Fibroblast of lung (primary cell): ENCODE data around the gene DENND6B. TPM values are rescaled to one million over a fixed set of nuclear protein-coding genes. Genes with fewer than 3 reads are reported as not detected.
"Not testable (repeated sequence)": the region's sequence is repeated elsewhere in the genome, so short reads cannot be mapped to it uniquely, and the experiment has no call there.

Experiments
- DNase-seq, 2 donors: peaks; one replicate each; pipeline versions ENCODE4 v3.0.0 to v3.0.0-alpha.2; 2010; ENCODE audit warnings: low read depth in 2 of 2
- H2AFZ ChIP-seq: 2 replicates; pipeline ENCODE4 v1.5.1; 2012; ENCODE audit warnings: low read length, control low read depth, inconsistent platforms
- H3K27ac ChIP-seq: 2 replicates; pipeline ENCODE4 v1.5.1; 2011; ENCODE audit warnings: low read length, control low read depth; ENCODE audit not compliant: insufficient read depth
- H3K27me3 ChIP-seq: 2 replicates; pipeline ENCODE4 v1.5.1; 2011; ENCODE audit warnings: mild to moderate bottlenecking, low read length; ENCODE audit not compliant: control insufficient read depth, insufficient read depth
- H3K36me3 ChIP-seq: 2 replicates; pipeline ENCODE4 v1.5.1; 2011; ENCODE audit warnings: low read length; ENCODE audit not compliant: control insufficient read depth, insufficient read depth
- H3K4me1 ChIP-seq: 2 replicates; pipeline ENCODE4 v1.5.1; 2011; ENCODE audit warnings: low read length; ENCODE audit not compliant: control insufficient read depth, insufficient read depth; ENCODE audit errors: extremely low read depth
- H3K4me2 ChIP-seq: 2 replicates; pipeline ENCODE4 v1.5.1; 2011; ENCODE audit warnings: low read length, control low read depth; ENCODE audit not compliant: insufficient read depth; ENCODE audit errors: extremely low read depth
- H3K4me3 ChIP-seq, 4 experiments: fragments of 200-600 bp in 1 of 4; sonication (generic) in 1 of 4; replicated peaks in 1 of 4; 2 replicates each; pipeline ENCODE4 v1.5.1; 2011 to 2016; ENCODE audit warnings: low read length in 4 of 4, low read depth in 3 of 4, mild to moderate bottlenecking in 3 of 4, control low read depth in 2 of 4, inconsistent platforms in 1 of 4, mixed read lengths in 1 of 4; ENCODE audit not compliant: insufficient read depth in 1 of 4; ENCODE audit errors: control extremely low read depth in 1 of 4
- H3K79me2 ChIP-seq: 2 replicates; pipeline ENCODE4 v1.5.1; 2012; ENCODE audit warnings: mild to moderate bottlenecking, low read length, inconsistent platforms; ENCODE audit not compliant: control insufficient read depth, insufficient read depth
- H3K9ac ChIP-seq: 2 replicates; pipeline ENCODE4 v1.5.1; 2011; ENCODE audit warnings: mild to moderate bottlenecking, low read length, control low read depth; ENCODE audit not compliant: insufficient read depth
- H3K9me3 ChIP-seq: 2 replicates; pipeline ENCODE4 v1.5.1; 2012; ENCODE audit warnings: low read depth, low read length; ENCODE audit not compliant: control insufficient read depth, insufficient read depth
- H4K20me1 ChIP-seq: 2 replicates; pipeline ENCODE4 v1.5.1; 2011; ENCODE audit warnings: low read length; ENCODE audit not compliant: control insufficient read depth, insufficient read depth; ENCODE audit errors: extremely low read depth
- CTCF ChIP-seq, 2 donors: IDR thresholded peaks in 1 of 2; conservative IDR thresholded peaks in 1 of 2; 1 replicate in 1 of 2; 2 replicates in 1 of 2; pipeline ENCODE4 v1.5.1; 2011 to 2012; ENCODE audit warnings: low read length in 2 of 2, control low read depth in 1 of 2, inconsistent platforms in 1 of 2, low read depth in 1 of 2, mild to moderate bottlenecking in 1 of 2
- EZH2 ChIP-seq: IDR thresholded peaks from 2 replicates; pipeline ENCODE4 v1.5.1; 2012; ENCODE audit warnings: low read length, control low read depth, mild to moderate bottlenecking; ENCODE audit errors: missing control alignments
- polyA plus RNA-seq, 2 donors: library from polyadenylated mRNA; depleted of rRNA in 1 of 2; stranded (reverse) in 1 of 2; unstranded in 1 of 2; fragments of >200 nt; gene quantifications; 2 replicates each; pipeline ENCODE4 v1.2.1, GENCODE V29; 2011 to 2012; ENCODE audit warnings: missing spikeins in 1 of 2
- total RNA-seq: library from RNA; depleted of rRNA; stranded (reverse); fragments of >200 nt; gene quantifications from 2 replicates; pipeline ENCODE4 v1.2.1, GENCODE V29; 2014

The DENND6B gene
- total and polyA plus RNA-seq, 2 donors (not counting 1 experiment from before 2014, with no cell fraction given), result 1.9 to 2.0 TPM

GRCh38 chr22:50323900-50324299 is 2.9 kb downstream of the DENND6B start:
- no peak for DNase-seq
- Histone ChIP-seq H3K36me3 (no peaks in the 10 kb centered on the region), H2AFZ (no peak overlapping the region), H3K79me2 (no peaks in the 10 kb centered on the region), H3K27me3 (no peaks in the 10 kb centered on the region), H3K4me1 (no peaks in the 10 kb centered on the region), H4K20me1 (no peaks in the 10 kb centered on the region), H3K9ac (no peak overlapping the region), H3K9me3 (no peaks in the 10 kb centered on the region), H3K4me3 (no peak overlapping the region), H3K4me2 (no peak overlapping the region), H3K27ac (no peak overlapping the region)
- TF ChIP-seq EZH2 (no peak), CTCF (conservative IDR thresholded peaks at IDR 0.05 in 1 of 2, IDR thresholded peaks at IDR 0.05 in 1 of 2; ENCODE audit: low read depth in 1 of 2, low read length in 2 of 2) (no peak)

GRCh38 chr22:50322382-50323104 is 4.3 kb downstream of the DENND6B start:
- H2AFZ ChIP-seq, H3K4me1 ChIP-seq, H3K9ac ChIP-seq, H4K20me1 ChIP-seq, H3K27ac ChIP-seq, H3K4me3 ChIP-seq, H3K27me3 ChIP-seq, H3K9me3 ChIP-seq, DNase-seq, H3K79me2 ChIP-seq, H3K4me2 ChIP-seq, H3K36me3 ChIP-seq: not testable (repeated sequence)

- Histone ChIP-seq H3K9ac (no peak overlapping the region), H4K20me1 (no peaks in the 10 kb centered on the region), H3K27ac (no peak overlapping the region), H3K9me3 (no peaks in the 10 kb centered on the region), H3K4me3 (no peak overlapping the region), H3K4me1 (no peaks in the 10 kb centered on the region), H3K27me3 (no peaks in the 10 kb centered on the region), H3K36me3 (no peaks in the 10 kb centered on the region), H3K4me2 (no peak overlapping the region), H3K79me2 (no peaks in the 10 kb centered on the region), H2AFZ (no peak overlapping the region)
- DNase-seq, result no peak
- TF ChIP-seq CTCF (conservative IDR thresholded peaks at IDR 0.05 in 1 of 2, IDR thresholded peaks at IDR 0.05 in 1 of 2; ENCODE audit: low read depth in 1 of 2, low read length in 2 of 2), result no peak
- TF ChIP-seq EZH2, result no peak
Observed at GRCh38 chr22:50320671-50321325, 6.0 kb downstream of the DENND6B start.
